NT2/D1 (cell line): ENCODE data around the gene RPS6KA5.

Experiments
- SUZ12 ChIP-seq: IDR thresholded peaks from 2 replicates; pipeline ENCODE4 v1.6.1; 2011; ENCODE audit not compliant: insufficient read length, insufficient read depth; ENCODE audit errors: extremely low read depth
- YY1 ChIP-seq: IDR thresholded peaks from 2 replicates; pipeline ENCODE4 v1.6.1; 2011; ENCODE audit not compliant: insufficient read length, insufficient read depth
- ZNF274 ChIP-seq: IDR thresholded peaks from 2 replicates; pipeline ENCODE4 v1.6.1; 2011; ENCODE audit warnings: mild to moderate bottlenecking, low read depth, low read length

DNA sequence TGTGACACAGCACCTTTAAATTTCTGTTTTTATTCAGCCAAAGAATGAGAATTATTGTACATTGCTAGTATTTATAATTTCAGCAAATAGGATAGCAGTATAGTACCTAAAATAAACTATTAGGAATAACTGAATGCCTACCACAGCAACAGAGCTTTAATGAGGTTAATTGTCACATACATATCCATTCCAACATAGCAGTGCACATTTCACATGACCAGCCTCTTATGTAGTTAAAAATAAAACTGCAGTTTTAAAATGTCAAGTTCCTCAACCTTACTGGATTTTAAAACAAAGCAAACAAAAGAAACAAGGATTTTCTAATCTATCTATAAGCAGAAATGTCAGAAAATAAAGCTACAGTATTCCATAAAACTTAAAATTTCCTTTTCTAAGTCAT is 193.6 kb downstream of the RPS6KA5 start:
- TF ChIP-seq YY1: no peak
- no peak for TF ChIP-seq ZNF274
- no peak for TF ChIP-seq SUZ12
